Vagina (tissue), 2 donors: ENCODE measurements around the gene GATAD1. TPM values are rescaled to one million over a fixed set of nuclear protein-coding genes. Genes with fewer than 3 reads are reported as not detected.

ENCODE experiments used
- DNase-seq, 2 donors: peaks; one replicate each; pipeline ENCODE4 v3.0.0-alpha.2; 2017; ENCODE audit errors: extremely low spot score in 2 of 2
- H3K27ac ChIP-seq: fragments of 200-600 bp; sonication (generic); one replicate; pipeline ENCODE4 v1.5.1; 2019
- H3K27me3 ChIP-seq: fragments of 200-600 bp; sonication (generic); one replicate; pipeline ENCODE4 v1.5.1; 2019
- H3K36me3 ChIP-seq, 2 donors: fragments of 200-600 bp; sonication (generic); one replicate each; pipeline ENCODE4 v1.5.1; 2017 to 2019
- H3K4me1 ChIP-seq: fragments of 200-600 bp; sonication (generic); one replicate; pipeline ENCODE4 v1.5.1; 2019
- H3K4me3 ChIP-seq, 2 donors: fragments of 200-600 bp; sonication (generic); 1 replicate in 1 of 2; 2 replicates in 1 of 2; pipeline ENCODE4 v1.5.1; 2016 to 2019
- H3K9me3 ChIP-seq: fragments of 200-600 bp; sonication (generic); one replicate; pipeline ENCODE4 v1.5.1; 2019
- CTCF ChIP-seq, 3 experiments: fragments of 450-650 bp in 2 of 3; fragments of 200-600 bp in 1 of 3; sonication (generic) in 1 of 3; IDR thresholded peaks; one replicate each; pipeline ENCODE4 v1.5.1; 2017 to 2019; ENCODE audit warnings: antibody characterized with exemption in 3 of 3, mild to moderate bottlenecking in 2 of 3, moderate library complexity in 2 of 3
- POLR2A ChIP-seq, 2 donors: fragments of 450-650 bp; IDR thresholded peaks; one replicate each; pipeline ENCODE4 v1.6.1; 2017; ENCODE audit warnings: antibody characterized with exemption in 2 of 2, mild to moderate bottlenecking in 2 of 2, moderate library complexity in 2 of 2
- POLR2AphosphoS5 ChIP-seq, 2 donors: sonication (generic); formaldehyde crosslinking; IDR thresholded peaks; one replicate each; pipeline ENCODE4 v1.9.0; 2017; ENCODE audit warnings: antibody characterized with exemption in 2 of 2, mild to moderate bottlenecking in 2 of 2, low read depth in 1 of 2; ENCODE audit not compliant: insufficient read depth in 1 of 2
- intact Hi-C: fragments of 100-400 bp; cut with DNase I; formaldehyde crosslinking; loops from one replicate; pipeline ENCODE4 v1.15.1; 2023
- total RNA-seq: library from RNA; depleted of rRNA; stranded (reverse); fragments of >200 nt; gene quantifications from one replicate; pipeline ENCODE4 v1.2.3, GENCODE V29; 2016

GATAD1 gene
- total RNA-seq, 1 donor from 2014 or later, result 30.4 TPM

- H3K27ac ChIP-seq, result no peak overlapping the region
- no peaks in the 10 kb centered on the region for H3K4me1 ChIP-seq
- H3K27me3 ChIP-seq, result no peaks in the 10 kb centered on the region
- no peak overlapping the region for H3K4me3 ChIP-seq
- TF ChIP-seq POLR2A (IDR thresholded peaks at IDR 0.05) (no peak), POLR2AphosphoS5 (IDR thresholded peaks at IDR 0.05; ENCODE audit: insufficient read depth in 1 of 2, low read depth in 1 of 2) (no peak), CTCF (IDR thresholded peaks at IDR 0.05) (no peak)
- no peak for DNase-seq
- no peaks in the 10 kb centered on the region for H3K36me3 ChIP-seq
- intact Hi-C loops, result no loop called here
- H3K9me3 ChIP-seq, result no peaks in the 10 kb centered on the region
Observed at GRCh38 chr7:92427193-92427592, 20.1 kb upstream of the GATAD1 start.

- Histone ChIP-seq H3K27me3 (no peaks in the 10 kb centered on the region), H3K27ac (no peak overlapping the region), H3K9me3 (no peaks in the 10 kb centered on the region), H3K4me1 (no peaks in the 10 kb centered on the region), H3K36me3 (no peaks in the 10 kb centered on the region), H3K4me3 (no peak overlapping the region)
- no peak for DNase-seq
- intact Hi-C loops, result no loop called here
- TF ChIP-seq POLR2AphosphoS5 (IDR thresholded peaks at IDR 0.05; ENCODE audit: insufficient read depth in 1 of 2, low read depth in 1 of 2), result no peak
- TF ChIP-seq POLR2A (IDR thresholded peaks at IDR 0.05), result no peak
- no peak for TF ChIP-seq CTCF (IDR thresholded peaks at IDR 0.05)
Observed at GRCh38 chr7:92432299-92432946, 14.9 kb upstream of the GATAD1 start.

GRCh38 chr7:92433019-92433418, 14.3 kb upstream of the GATAD1 start:
- DNase-seq, result no peak
- TF ChIP-seq POLR2A (IDR thresholded peaks at IDR 0.05) (no peak), POLR2AphosphoS5 (IDR thresholded peaks at IDR 0.05; ENCODE audit: insufficient read depth in 1 of 2, low read depth in 1 of 2) (no peak), CTCF (IDR thresholded peaks at IDR 0.05) (no peak)
- intact Hi-C loops, result no loop called here

GRCh38 chr7:92435542-92435941, 11.7 kb upstream of the GATAD1 start:
- H3K27ac ChIP-seq, result no peak overlapping the region
- H3K27me3 ChIP-seq, result no peaks in the 10 kb centered on the region
- H3K4me3 ChIP-seq, result no peak overlapping the region
- no peak for TF ChIP-seq POLR2A (IDR thresholded peaks at IDR 0.05)
- no peaks in the 10 kb centered on the region for H3K9me3 ChIP-seq
- no peak for DNase-seq
- H3K4me1 ChIP-seq, result no peaks in the 10 kb centered on the region
- H3K36me3 ChIP-seq, result no peaks in the 10 kb centered on the region
- intact Hi-C loops, result no loop called here

More at GRCh38 chr7:92433019-92433418, 14.3 kb upstream of the GATAD1 start:
- no peaks in the 10 kb centered on the region for H3K9me3 ChIP-seq
- no peaks in the 10 kb centered on the region for H3K4me1 ChIP-seq
- H3K27me3 ChIP-seq, result no peaks in the 10 kb centered on the region
- no peak overlapping the region for H3K4me3 ChIP-seq
- no peaks in the 10 kb centered on the region for H3K36me3 ChIP-seq
- H3K27ac ChIP-seq, result no peak overlapping the region

- Histone ChIP-seq H3K27me3 (no peaks in the 10 kb centered on the region), H3K4me3 (no peak overlapping the region), H3K36me3 (no peaks in the 10 kb centered on the region), H3K27ac (no peak overlapping the region), H3K4me1 (no peaks in the 10 kb centered on the region), H3K9me3 (no peaks in the 10 kb centered on the region)
- no peak for DNase-seq
- TF ChIP-seq CTCF (IDR thresholded peaks at IDR 0.05) (no peak), POLR2AphosphoS5 (IDR thresholded peaks at IDR 0.05; ENCODE audit: insufficient read depth in 1 of 2, low read depth in 1 of 2) (no peak), POLR2A (IDR thresholded peaks at IDR 0.05) (no peak)
- intact Hi-C loops, result no loop called here
Observed at GRCh38 chr7:92436612-92437445, 10.5 kb upstream of the GATAD1 start.
